Measurements from ENCODE around the gene SSC5D.

SSC5D gene

GRCh38 chr19:55520691-55521292, 32.6 kb downstream of the SSC5D start:
- DNase-seq (ENCODE audit: insufficient read length, low spot score) (no peak), FAIRE-seq (no peak)
- no peak for TF ChIP-seq CTCF (IDR thresholded peaks at IDR 0.05; ENCODE audit: insufficient read depth, missing control alignments)

- no peak for TF ChIP-seq CTCF (IDR thresholded peaks at IDR 0.05; ENCODE audit: insufficient read depth, missing control alignments)
- FAIRE-seq, result no peak
- no peak for DNase-seq (ENCODE audit: insufficient read length, low spot score)
These were observed 37.3 kb downstream of the SSC5D start for GRCh38 chr19:55525289-55526101.

GRCh38 chr19:55526216-55527196, 38.3 kb downstream of the SSC5D start:
- FAIRE-seq, result no peak
- DNase-seq (ENCODE audit: insufficient read length, low spot score), result no peak
- no peak for TF ChIP-seq CTCF (IDR thresholded peaks at IDR 0.05; ENCODE audit: insufficient read depth, missing control alignments)

DNA sequence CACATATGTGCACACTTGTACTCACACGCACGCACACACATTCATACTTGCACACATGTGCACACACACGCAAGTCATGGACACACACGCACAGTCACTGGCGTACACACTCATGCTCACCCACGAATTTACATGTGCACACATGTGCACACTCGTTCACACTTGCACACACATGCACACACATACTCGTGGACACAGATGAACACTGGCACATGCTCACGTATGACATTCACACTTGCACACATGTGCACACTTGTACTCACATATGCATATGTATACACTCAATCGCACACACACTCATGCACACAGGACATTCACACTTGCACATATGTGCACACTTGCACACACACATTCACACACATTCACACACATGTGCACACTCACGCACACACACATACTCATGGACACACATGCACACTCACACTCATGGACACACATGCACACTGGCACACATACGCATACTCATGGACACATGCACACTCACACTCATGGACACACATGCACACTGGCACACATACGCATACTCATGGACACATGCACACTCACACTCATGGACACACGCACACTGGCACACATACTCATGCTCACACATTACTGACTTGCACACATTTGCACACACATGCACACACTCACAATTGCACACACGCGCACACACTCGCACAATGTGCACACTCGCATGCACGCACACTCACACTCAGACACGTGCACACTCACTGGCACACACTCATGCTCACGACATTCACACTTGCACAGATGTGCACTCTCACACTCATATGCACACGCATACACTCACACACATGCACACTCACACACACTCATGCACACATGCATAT, 39.2 kb downstream of the SSC5D start:
- FAIRE-seq, result no peak

GRCh38 chr19:55528030-55528803, 40.0 kb downstream of the SSC5D start:
- FAIRE-seq (no peak), DNase-seq (ENCODE audit: insufficient read length, low spot score) (no peak)
- no peak for TF ChIP-seq CTCF (IDR thresholded peaks at IDR 0.05; ENCODE audit: insufficient read depth, missing control alignments)

More for the DNA sequence above, 39.2 kb downstream of the SSC5D start:
- DNase-seq (ENCODE audit: insufficient read length, low spot score), result no peak
- no peak for TF ChIP-seq CTCF (IDR thresholded peaks at IDR 0.05; ENCODE audit: insufficient read depth, missing control alignments)
